SK-N-DZ (cell line): Measurements from ENCODE around the gene OLFML1.

Source experiments
- DNase-seq: peaks from one replicate; pipeline ENCODE4 v3.0.0-alpha.2; 2015; ENCODE audit warnings: low spot score

OLFML1 gene

DNA sequence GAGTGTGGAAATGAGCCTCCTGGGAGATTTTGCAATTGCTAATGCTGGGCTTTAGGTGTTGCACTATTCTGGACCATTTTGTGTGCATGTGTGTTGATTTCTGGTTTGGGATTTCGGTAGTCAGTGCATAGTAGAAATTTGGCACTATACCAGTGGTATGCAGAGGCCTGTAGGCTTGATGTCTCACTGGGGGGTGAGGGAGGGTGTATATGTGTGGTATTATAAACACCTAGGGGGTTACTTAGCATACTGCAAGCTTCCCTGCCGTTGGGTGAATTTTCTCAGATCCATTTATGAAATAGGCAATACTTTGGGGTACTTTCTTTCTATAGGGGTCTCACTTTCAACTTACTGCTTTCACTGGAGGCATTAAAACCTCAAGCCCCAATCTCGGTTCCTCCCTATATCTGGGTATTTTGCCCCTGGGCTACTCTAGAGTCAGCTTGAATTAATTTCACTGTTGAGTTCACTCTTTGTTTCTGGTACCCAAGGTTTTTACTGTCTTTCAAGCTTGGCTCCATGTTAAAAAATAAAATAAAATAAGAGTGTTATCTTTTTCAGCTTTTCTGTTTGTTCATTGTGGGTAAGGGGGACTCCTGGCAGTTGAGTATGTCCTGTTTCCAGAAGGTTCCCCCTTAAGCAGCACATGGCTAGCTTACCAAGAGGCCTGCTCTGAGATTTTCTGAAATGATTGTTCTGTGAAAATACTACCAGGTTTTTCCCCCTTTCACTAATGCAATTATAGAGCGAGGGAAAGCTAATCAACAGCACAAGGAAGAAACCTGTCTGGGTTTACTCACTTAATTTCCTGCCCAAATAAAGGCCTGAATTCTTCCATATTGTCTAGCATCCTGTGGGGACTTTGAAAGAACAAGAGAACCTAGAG is 74.3 kb downstream of the OLFML1 start:
- DNase-seq, result no peak
